ENCODE measurements around the gene POU2F1.

DNA sequence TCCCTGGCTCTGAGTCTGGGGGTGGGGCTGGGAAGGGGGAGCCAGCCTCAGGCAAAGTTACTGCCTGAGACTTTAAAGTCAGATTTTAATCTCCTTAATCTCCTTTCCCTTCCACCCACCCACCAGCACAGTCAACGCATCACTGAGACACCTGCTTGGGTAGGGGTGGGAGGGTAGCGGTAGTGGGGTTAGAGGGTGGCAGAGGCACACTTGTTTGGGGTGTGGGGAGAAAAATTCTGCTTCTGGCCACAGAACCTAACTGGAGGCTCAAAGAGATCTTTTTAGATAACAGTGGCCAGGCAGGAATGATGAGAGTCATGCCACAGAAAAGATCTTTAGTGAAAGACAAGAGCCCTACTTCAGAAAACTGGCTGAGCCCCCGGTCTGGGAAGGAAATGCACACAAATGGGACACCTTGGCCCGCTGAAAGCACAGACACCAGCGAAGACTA is 253.5 kb downstream of the POU2F1 start:
- TF ChIP-seq, protein P1, sequence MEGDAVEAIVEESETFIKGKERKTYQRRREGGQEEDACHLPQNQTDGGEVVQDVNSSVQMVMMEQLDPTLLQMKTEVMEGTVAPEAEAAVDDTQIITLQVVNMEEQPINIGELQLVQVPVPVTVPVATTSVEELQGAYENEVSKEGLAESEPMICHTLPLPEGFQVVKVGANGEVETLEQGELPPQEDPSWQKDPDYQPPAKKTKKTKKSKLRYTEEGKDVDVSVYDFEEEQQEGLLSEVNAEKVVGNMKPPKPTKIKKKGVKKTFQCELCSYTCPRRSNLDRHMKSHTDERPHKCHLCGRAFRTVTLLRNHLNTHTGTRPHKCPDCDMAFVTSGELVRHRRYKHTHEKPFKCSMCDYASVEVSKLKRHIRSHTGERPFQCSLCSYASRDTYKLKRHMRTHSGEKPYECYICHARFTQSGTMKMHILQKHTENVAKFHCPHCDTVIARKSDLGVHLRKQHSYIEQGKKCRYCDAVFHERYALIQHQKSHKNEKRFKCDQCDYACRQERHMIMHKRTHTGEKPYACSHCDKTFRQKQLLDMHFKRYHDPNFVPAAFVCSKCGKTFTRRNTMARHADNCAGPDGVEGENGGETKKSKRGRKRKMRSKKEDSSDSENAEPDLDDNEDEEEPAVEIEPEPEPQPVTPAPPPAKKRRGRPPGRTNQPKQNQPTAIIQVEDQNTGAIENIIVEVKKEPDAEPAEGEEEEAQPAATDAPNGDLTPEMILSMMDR (conservative IDR thresholded peaks at IDR 0.05; ENCODE audit: low read depth, low read length): no peak
- TF ChIP-seq EZH2 (IDR thresholded peaks at IDR 0.05; ENCODE audit: borderline replicate concordance, low read depth, low read length, poor library complexity, severe bottlenecking): no peak
